HCT116 (cell line): ENCODE results near the gene HECW1. TPM values are rescaled to one million over a fixed set of nuclear protein-coding genes. Genes with fewer than 3 reads are reported as not detected.

Experiments
- ATAC-seq: fragments of 200-7000 bp; cut with Tn5 transposase; 2 replicates; pipeline ENCODE4 v1.9.1; 2020; ENCODE audit warnings: mild to moderate bottlenecking, moderate library complexity
- BruUV-seq: library from RNA; stranded (reverse); fragments of 400-500 nt; replicated peaks from 2 replicates; lab custom pipeline; 2021; lab: Mats Ljungman, UMichigan
- CTCF ChIA-PET: fragments of 300-600 bp; sonication (Branson Sonifier 250); formaldehyde crosslinking; loops from one replicate; lab custom pipeline; 2021; ENCODE audit warnings: antibody characterized with exemption; lab: Charles Lee
- POLR2A ChIA-PET: fragments of 300-600, 350-600 bp; sonication (Branson Sonifier 250); formaldehyde crosslinking; loops from one replicate; lab custom pipeline; 2021; ENCODE audit warnings: antibody characterized with exemption; lab: Charles Lee
- RAD21 ChIA-PET, 2 experiments: fragments of 300-600 bp; sonication (Branson Sonifier 250); formaldehyde crosslinking; loops; one replicate each; lab custom pipeline; 2023; ENCODE audit warnings: low total read pairs in 2 of 2; ENCODE audit not compliant: uncharacterized antibody in 2 of 2, unreplicated experiment in 2 of 2, low non-redundant PET in 1 of 2; lab: Charles Lee
- DNase-seq: peaks from one replicate; pipeline ENCODE4 v3.0.0-alpha.2; 2010; ENCODE audit warnings: low read depth, low spot score
- H2AFZ ChIP-seq: fragments of 200-600 bp; shearing (Covaris generic), sonication (generic); 2 replicates; pipeline ENCODE4 v1.6.1; 2017; ENCODE audit warnings: low read depth, mixed run types, mixed read lengths, antibody characterized with exemption, low read length; ENCODE audit not compliant: poor library complexity, severe bottlenecking
- H3K27ac ChIP-seq: 2 replicates; pipeline ENCODE4 v1.5.1; 2012; ENCODE audit warnings: low read depth, low read length
- H3K27me3 ChIP-seq: fragments of 200-600 bp; sonication (generic); 2 replicates; pipeline ENCODE4 v1.6.1; 2016; ENCODE audit warnings: mixed run types, low read length, mixed read lengths; ENCODE audit not compliant: insufficient read depth
- H3K36me3 ChIP-seq, 2 experiments: fragments of 200-500 bp in 1 of 2; fragments of 200-600 bp in 1 of 2; sonication (Bioruptor generic) in 1 of 2; sonication (generic) in 1 of 2; 2 replicates each; pipeline versions ENCODE4 v1.5.1 to v1.6.1; 2014 to 2016; ENCODE audit warnings: low read length in 2 of 2, inconsistent platforms in 1 of 2, mixed read lengths in 1 of 2, mixed run types in 1 of 2; ENCODE audit not compliant: insufficient read depth in 2 of 2, control insufficient read depth in 1 of 2
- H3K4me1 ChIP-seq, 2 experiments: fragments of 200-600 bp in 1 of 2; sonication (generic) in 1 of 2; 2 replicates each; pipeline versions ENCODE4 v1.5.1 to v1.6.1; 2012 to 2017; ENCODE audit warnings: low read length in 2 of 2, inconsistent platforms in 1 of 2, mild to moderate bottlenecking in 1 of 2, mixed read lengths in 1 of 2, mixed run types in 1 of 2, moderate library complexity in 1 of 2; ENCODE audit not compliant: insufficient read depth in 2 of 2, control insufficient read depth in 1 of 2
- H3K4me2 ChIP-seq: fragments of 200-600 bp; sonication (generic); 2 replicates; pipeline ENCODE4 v1.6.1; 2017; ENCODE audit warnings: mixed run types, low read length, mixed read lengths
- H3K4me3 ChIP-seq, 2 experiments: fragments of 200-600 bp in 1 of 2; sonication (generic) in 1 of 2; replicated peaks in 1 of 2; 2 replicates each; pipeline ENCODE4 v1.5.1; 2011 to 2016; ENCODE audit warnings: low read length in 2 of 2, control low read depth in 1 of 2, low read depth in 1 of 2, mild to moderate bottlenecking in 1 of 2, mixed read lengths in 1 of 2, mixed run types in 1 of 2
- H3K79me2 ChIP-seq: fragments of 200-600 bp; sonication (generic); 2 replicates; pipeline ENCODE4 v1.6.1; 2017; ENCODE audit warnings: mild to moderate bottlenecking, mixed run types, low read length, moderate library complexity, mixed read lengths; ENCODE audit not compliant: insufficient read depth
- H3K9ac ChIP-seq: fragments of 200-600 bp; sonication (generic); 2 replicates; pipeline ENCODE4 v1.6.1; 2016; ENCODE audit warnings: low read length, mixed read lengths
- H3K9me2 ChIP-seq: fragments of 200-600 bp; sonication (generic), shearing (Covaris generic); 2 replicates; pipeline ENCODE4 v1.6.1; 2017; ENCODE audit warnings: mixed run types, mild to moderate bottlenecking, moderate library complexity; ENCODE audit not compliant: insufficient read depth
- H3K9me3 ChIP-seq, 2 experiments: fragments of 200-500 bp in 1 of 2; fragments of 200-600 bp in 1 of 2; sonication (Bioruptor generic) in 1 of 2; sonication (generic) in 1 of 2; 2 replicates each; pipeline ENCODE4 v1.6.1; 2014 to 2017; ENCODE audit warnings: low read length in 2 of 2, mixed read lengths in 2 of 2, inconsistent platforms in 1 of 2, low read depth in 1 of 2, mild to moderate bottlenecking in 1 of 2, mixed run types in 1 of 2, moderate library complexity in 1 of 2; ENCODE audit not compliant: control insufficient read depth in 1 of 2, insufficient read depth in 1 of 2
- H4K20me1 ChIP-seq: fragments of 200-600 bp; sonication (generic), shearing (Covaris generic); 2 replicates; pipeline ENCODE4 v1.6.1; 2017; ENCODE audit warnings: mixed run types, mild to moderate bottlenecking, moderate library complexity; ENCODE audit not compliant: insufficient read depth
- ATF3 ChIP-seq: IDR thresholded peaks from 2 replicates; pipeline ENCODE4 v1.6.1; 2012
- CBX3 ChIP-seq: IDR thresholded peaks from 2 replicates; pipeline ENCODE4 v1.6.1; 2012; ENCODE audit warnings: low read depth
- EGR1 ChIP-seq: IDR thresholded peaks from 2 replicates; pipeline ENCODE4 v1.6.1; 2012; ENCODE audit warnings: low read depth
- ELF1 ChIP-seq: IDR thresholded peaks from 2 replicates; pipeline ENCODE4 v1.6.1; 2012; ENCODE audit warnings: low read depth, borderline replicate concordance
- EZH2phosphoT487 ChIP-seq: fragments of 200-600 bp; IDR thresholded peaks from 2 replicates; pipeline ENCODE4 v1.6.1; 2018; ENCODE audit warnings: antibody characterized with exemption, borderline replicate concordance
- FOSL1 ChIP-seq: IDR thresholded peaks from 2 replicates; pipeline ENCODE4 v1.6.1; 2012; ENCODE audit warnings: low read depth
- JUND ChIP-seq: IDR thresholded peaks from 2 replicates; pipeline ENCODE4 v1.6.1; 2012
- POLR2A ChIP-seq: IDR thresholded peaks from 2 replicates; pipeline ENCODE4 v1.7.0; 2011; ENCODE audit warnings: borderline replicate concordance; ENCODE audit not compliant: insufficient read depth, insufficient read length; ENCODE audit errors: extremely low read depth
- POLR2AphosphoS5 ChIP-seq: IDR thresholded peaks from 2 replicates; pipeline ENCODE4 v1.6.1; 2011; ENCODE audit warnings: mild to moderate bottlenecking, low read depth, low read length, moderate library complexity
- SIN3A ChIP-seq: IDR thresholded peaks from 2 replicates; pipeline ENCODE4 v1.6.1; 2012; ENCODE audit warnings: low read depth
- SP1 ChIP-seq: IDR thresholded peaks from 2 replicates; pipeline ENCODE4 v1.6.1; 2012; ENCODE audit warnings: low read depth
- SRF ChIP-seq: IDR thresholded peaks from 2 replicates; pipeline ENCODE4 v1.6.1; 2012; ENCODE audit warnings: low read depth
- TCF7L2 ChIP-seq: IDR thresholded peaks from 2 replicates; pipeline ENCODE4 v1.7.0; 2011; ENCODE audit warnings: borderline replicate concordance, inconsistent platforms; ENCODE audit not compliant: insufficient read depth, insufficient read length; ENCODE audit errors: extremely low read depth
- YY1 ChIP-seq: IDR thresholded peaks from 2 replicates; pipeline ENCODE4 v1.6.1; 2011; ENCODE audit warnings: low read length, low read depth, moderate library complexity, mild to moderate bottlenecking; ENCODE audit not compliant: insufficient replicate concordance; ENCODE audit errors: extremely low read depth
- ZBTB33 ChIP-seq: IDR thresholded peaks from 2 replicates; pipeline ENCODE4 v1.6.1; 2011; ENCODE audit warnings: mild to moderate bottlenecking, low read length, moderate library complexity; ENCODE audit not compliant: insufficient replicate concordance; ENCODE audit errors: extremely low read depth
- ZFX ChIP-seq: fragments of 450-650 bp; IDR thresholded peaks from 2 replicates; pipeline ENCODE4 v1.6.1; 2017
- ZNF274 ChIP-seq: fragments of 200-500 bp; sonication (Bioruptor generic); IDR thresholded peaks from 2 replicates; pipeline ENCODE4 v1.6.1; 2014; ENCODE audit warnings: mild to moderate bottlenecking, low read depth, low read length, inconsistent platforms
- intact Hi-C: fragments of 100-400 bp; cut with micrococcal nuclease; formaldehyde crosslinking; loops from 2 replicates; pipeline ENCODE4 v1.10.0; 2022
- total RNA-seq: library from RNA; stranded (reverse); gene quantifications from one replicate; pipeline ENCODE4 v1.2.1, GENCODE V29; 2021; ENCODE audit not compliant: unreplicated experiment
- TF ChIP-seq, protein P1 (sequence below): IDR thresholded peaks from 2 replicates; pipeline ENCODE4 v1.6.1; 2012; ENCODE audit warnings: low read depth

HECW1 gene
- total RNA-seq, 1 experiment from 2014 or later, result 5.6 TPM

DNA sequence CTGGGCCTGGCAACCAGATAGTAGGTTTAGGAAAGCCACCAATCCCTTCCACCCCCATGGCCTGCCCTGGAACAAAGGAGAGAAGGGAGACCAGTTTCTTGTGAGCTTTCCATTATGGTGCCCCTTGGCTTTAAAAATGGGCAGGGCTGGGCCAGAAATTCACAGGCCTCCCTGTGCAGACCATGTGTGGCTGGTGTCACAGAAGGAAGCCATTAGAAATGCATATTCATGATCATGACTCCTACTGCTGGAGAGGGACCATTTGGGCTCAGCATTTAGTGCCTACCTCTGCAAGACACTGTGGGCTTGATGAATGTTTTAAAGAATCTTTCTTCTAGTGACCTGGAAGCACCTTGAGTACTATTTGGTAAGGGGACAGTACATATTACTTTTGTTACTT lies 108.3 kb downstream of the HECW1 start:
- no peaks in the 10 kb centered on the region for H3K79me2 ChIP-seq

More for the DNA sequence above, 108.3 kb downstream of the HECW1 start:
- intact Hi-C loops, result no loop called here
- no peak for ATAC-seq
- H3K4me3 ChIP-seq, result no peak overlapping the region
- CTCF ChIA-PET, result no interaction called here
- H3K9ac ChIP-seq, result no peak overlapping the region
- H3K9me3 ChIP-seq, result no peaks in the 10 kb centered on the region
- no peak overlapping the region for H3K4me2 ChIP-seq
- no peaks in the 10 kb centered on the region for H3K36me3 ChIP-seq
- H3K4me1 ChIP-seq, result peaks cover 0 to 6% of the 10 kb centered on the region in 2 experiments; a peak in 1 of 4 replicates
- no peak overlapping the region for H2AFZ ChIP-seq
- no TSS peak for BruUV-seq
- H3K9me2 ChIP-seq, result no peaks in the 10 kb centered on the region
- H3K27ac ChIP-seq, result no peak overlapping the region
- no peak for DNase-seq
- POLR2A ChIA-PET, result no interaction called here
- no peaks in the 10 kb centered on the region for H4K20me1 ChIP-seq
- no peak for TF ChIP-seq ZBTB33
- no peak for TF ChIP-seq SP1
- TF ChIP-seq ZNF274, result no peak
- TF ChIP-seq, protein P1, sequence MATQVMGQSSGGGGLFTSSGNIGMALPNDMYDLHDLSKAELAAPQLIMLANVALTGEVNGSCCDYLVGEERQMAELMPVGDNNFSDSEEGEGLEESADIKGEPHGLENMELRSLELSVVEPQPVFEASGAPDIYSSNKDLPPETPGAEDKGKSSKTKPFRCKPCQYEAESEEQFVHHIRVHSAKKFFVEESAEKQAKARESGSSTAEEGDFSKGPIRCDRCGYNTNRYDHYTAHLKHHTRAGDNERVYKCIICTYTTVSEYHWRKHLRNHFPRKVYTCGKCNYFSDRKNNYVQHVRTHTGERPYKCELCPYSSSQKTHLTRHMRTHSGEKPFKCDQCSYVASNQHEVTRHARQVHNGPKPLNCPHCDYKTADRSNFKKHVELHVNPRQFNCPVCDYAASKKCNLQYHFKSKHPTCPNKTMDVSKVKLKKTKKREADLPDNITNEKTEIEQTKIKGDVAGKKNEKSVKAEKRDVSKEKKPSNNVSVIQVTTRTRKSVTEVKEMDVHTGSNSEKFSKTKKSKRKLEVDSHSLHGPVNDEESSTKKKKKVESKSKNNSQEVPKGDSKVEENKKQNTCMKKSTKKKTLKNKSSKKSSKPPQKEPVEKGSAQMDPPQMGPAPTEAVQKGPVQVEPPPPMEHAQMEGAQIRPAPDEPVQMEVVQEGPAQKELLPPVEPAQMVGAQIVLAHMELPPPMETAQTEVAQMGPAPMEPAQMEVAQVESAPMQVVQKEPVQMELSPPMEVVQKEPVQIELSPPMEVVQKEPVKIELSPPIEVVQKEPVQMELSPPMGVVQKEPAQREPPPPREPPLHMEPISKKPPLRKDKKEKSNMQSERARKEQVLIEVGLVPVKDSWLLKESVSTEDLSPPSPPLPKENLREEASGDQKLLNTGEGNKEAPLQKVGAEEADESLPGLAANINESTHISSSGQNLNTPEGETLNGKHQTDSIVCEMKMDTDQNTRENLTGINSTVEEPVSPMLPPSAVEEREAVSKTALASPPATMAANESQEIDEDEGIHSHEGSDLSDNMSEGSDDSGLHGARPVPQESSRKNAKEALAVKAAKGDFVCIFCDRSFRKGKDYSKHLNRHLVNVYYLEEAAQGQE, result no peak
- no peak for TF ChIP-seq SRF
- no peak for TF ChIP-seq SIN3A
- TF ChIP-seq ELF1, result no peak
- TF ChIP-seq EZH2phosphoT487, result no peak
- TF ChIP-seq POLR2AphosphoS5, result no peak
- no peak for TF ChIP-seq TCF7L2
- no peak for TF ChIP-seq YY1
- no peak for TF ChIP-seq POLR2A
- TF ChIP-seq ATF3, result no peak
- no peak for TF ChIP-seq CBX3
- no peak for TF ChIP-seq ZFX
- TF ChIP-seq EGR1, result no peak
- no peak for TF ChIP-seq FOSL1
- no peak for TF ChIP-seq JUND
- TF ChIP-seq, all 23 proteins: peak for 0
- RAD21 ChIA-PET, result no interaction called here
- H3K27me3 ChIP-seq, result no peaks in the 10 kb centered on the region
